GM12865 (cell line): ENCODE measurements around the gene ARRDC2.
"Not testable (repeated sequence)": the region's sequence is repeated elsewhere in the genome, so short reads cannot be mapped to it uniquely, and the experiment has no call there.

Source experiments
- DNase-seq: peaks from one replicate; pipeline ENCODE4 v3.0.0; 2010; ENCODE audit warnings: low read depth
- H3K4me3 ChIP-seq: 2 replicates; pipeline ENCODE4 v1.5.1; 2011; ENCODE audit warnings: mild to moderate bottlenecking, low read depth, low read length, control low read depth
- TF ChIP-seq, protein P1 (sequence below): IDR thresholded peaks from 2 replicates; pipeline ENCODE4 v1.5.1; 2011; ENCODE audit warnings: low read length, control low read depth, low read depth, inconsistent platforms; ENCODE audit not compliant: insufficient read depth; ENCODE audit errors: missing control alignments

ARRDC2 gene

DNA sequence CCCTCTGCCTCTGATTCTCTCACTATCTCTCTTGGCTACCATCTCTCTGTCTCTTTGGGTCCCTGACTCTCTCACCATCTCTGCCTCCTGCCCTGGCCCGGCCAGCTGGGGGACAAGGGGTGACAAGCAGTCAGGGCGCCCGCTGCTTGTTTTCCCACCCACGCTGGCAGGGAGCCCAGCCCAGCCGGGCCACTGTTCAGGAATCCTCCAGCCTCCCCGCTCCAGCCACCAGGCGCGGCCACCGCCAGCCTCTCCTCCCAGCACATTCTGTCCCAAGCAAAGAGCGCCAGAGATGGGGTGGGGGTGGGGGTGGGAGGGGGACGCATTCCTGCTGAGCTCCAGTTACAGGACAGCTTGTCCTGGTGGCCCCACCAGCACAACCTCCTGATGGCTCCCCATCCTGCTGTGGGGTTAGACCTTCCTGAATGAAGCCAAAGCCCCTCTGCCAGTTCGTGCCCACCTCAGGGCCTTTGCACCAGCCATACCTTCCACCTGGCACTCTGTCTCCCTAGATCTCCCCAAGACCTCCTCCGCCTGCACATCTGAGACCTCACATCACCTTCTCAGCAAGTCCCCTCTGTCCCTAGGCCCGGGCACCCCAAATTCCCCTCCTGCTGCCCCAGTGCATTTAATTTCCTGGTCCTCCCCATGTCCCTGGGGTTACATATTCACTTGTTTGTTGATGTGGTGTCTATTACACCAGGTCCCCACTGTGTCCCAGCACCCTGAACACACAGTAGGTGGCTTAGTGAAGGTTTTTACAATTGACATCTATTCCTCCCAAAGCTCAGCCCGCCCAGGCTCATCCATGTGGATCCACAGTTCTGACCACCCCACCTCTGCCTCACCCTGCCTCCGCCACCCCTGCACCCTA lies 12.5 kb downstream of the ARRDC2 start:
- TF ChIP-seq, protein P1, sequence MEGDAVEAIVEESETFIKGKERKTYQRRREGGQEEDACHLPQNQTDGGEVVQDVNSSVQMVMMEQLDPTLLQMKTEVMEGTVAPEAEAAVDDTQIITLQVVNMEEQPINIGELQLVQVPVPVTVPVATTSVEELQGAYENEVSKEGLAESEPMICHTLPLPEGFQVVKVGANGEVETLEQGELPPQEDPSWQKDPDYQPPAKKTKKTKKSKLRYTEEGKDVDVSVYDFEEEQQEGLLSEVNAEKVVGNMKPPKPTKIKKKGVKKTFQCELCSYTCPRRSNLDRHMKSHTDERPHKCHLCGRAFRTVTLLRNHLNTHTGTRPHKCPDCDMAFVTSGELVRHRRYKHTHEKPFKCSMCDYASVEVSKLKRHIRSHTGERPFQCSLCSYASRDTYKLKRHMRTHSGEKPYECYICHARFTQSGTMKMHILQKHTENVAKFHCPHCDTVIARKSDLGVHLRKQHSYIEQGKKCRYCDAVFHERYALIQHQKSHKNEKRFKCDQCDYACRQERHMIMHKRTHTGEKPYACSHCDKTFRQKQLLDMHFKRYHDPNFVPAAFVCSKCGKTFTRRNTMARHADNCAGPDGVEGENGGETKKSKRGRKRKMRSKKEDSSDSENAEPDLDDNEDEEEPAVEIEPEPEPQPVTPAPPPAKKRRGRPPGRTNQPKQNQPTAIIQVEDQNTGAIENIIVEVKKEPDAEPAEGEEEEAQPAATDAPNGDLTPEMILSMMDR = no peak
- H3K4me3 ChIP-seq = no peak overlapping the region
- DNase-seq = no peak

- DNase-seq = peak; percentile 61
- TF ChIP-seq, protein P1 = no peak
- H3K4me3 ChIP-seq = peak overlapping the region; percentile 91
Observed at GRCh38 chr19:18021121-18021755, 13.3 kb downstream of the ARRDC2 start.

GRCh38 chr19:18023622-18024251 lies 15.8 kb downstream of the ARRDC2 start:
- TF ChIP-seq, protein P1 = no peak
- H3K4me3 ChIP-seq = peak overlapping the region; percentile 91
- peak; percentile 44 for DNase-seq

GRCh38 chr19:18027151-18027550 lies 19.2 kb downstream of the ARRDC2 start:
- TF ChIP-seq, protein P1 = no peak
- no peak overlapping the region for H3K4me3 ChIP-seq
- DNase-seq = no peak

GRCh38 chr19:18029617-18030338 lies 21.8 kb downstream of the ARRDC2 start:
- TF ChIP-seq, protein P1 = no peak
- no peak for DNase-seq
- no peak overlapping the region for H3K4me3 ChIP-seq

DNA sequence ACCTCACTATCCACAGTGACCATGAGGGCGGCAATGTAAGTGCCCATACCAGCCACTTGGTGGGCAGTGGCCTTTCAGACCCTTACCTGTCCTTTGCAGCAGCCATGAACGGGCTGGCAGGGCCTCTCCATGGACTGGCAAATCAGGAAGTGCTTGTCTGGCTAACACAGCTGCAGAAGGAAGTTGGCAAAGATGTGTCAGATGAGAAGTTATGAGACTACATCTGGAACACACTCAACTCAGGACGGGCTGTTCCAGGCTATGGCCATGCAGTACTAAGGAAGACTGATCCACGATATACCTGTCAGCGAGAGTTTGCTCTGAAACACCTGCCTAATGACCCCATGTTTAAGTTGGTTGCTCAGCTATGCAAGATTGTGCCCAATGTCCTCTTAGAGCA lies 23.4 kb downstream of the ARRDC2 start:
- not testable (repeated sequence) for DNase-seq, H3K4me3 ChIP-seq

- not testable (repeated sequence) for DNase-seq, H3K4me3 ChIP-seq
Observed at GRCh38 chr19:18032102-18032501, 24.1 kb downstream of the ARRDC2 start.
